HG02981 (cell line): Measurements from ENCODE around the gene LEFTY2.
A peak's percentile ranks its signal among the peaks of the same experiment; 100 is the strongest.
"Not testable (repeated sequence)": the region's sequence is repeated elsewhere in the genome, so short reads cannot be mapped to it uniquely, and the experiment has no call there.

ENCODE experiments used
- ATAC-seq: cut with Tn5 transposase; IDR thresholded peaks from one replicate; pipeline ENCODE4 v1.9.1; 2021; ENCODE audit warnings: mild to moderate bottlenecking, moderate library complexity; ENCODE audit not compliant: unreplicated experiment

The LEFTY2 gene

DNA sequence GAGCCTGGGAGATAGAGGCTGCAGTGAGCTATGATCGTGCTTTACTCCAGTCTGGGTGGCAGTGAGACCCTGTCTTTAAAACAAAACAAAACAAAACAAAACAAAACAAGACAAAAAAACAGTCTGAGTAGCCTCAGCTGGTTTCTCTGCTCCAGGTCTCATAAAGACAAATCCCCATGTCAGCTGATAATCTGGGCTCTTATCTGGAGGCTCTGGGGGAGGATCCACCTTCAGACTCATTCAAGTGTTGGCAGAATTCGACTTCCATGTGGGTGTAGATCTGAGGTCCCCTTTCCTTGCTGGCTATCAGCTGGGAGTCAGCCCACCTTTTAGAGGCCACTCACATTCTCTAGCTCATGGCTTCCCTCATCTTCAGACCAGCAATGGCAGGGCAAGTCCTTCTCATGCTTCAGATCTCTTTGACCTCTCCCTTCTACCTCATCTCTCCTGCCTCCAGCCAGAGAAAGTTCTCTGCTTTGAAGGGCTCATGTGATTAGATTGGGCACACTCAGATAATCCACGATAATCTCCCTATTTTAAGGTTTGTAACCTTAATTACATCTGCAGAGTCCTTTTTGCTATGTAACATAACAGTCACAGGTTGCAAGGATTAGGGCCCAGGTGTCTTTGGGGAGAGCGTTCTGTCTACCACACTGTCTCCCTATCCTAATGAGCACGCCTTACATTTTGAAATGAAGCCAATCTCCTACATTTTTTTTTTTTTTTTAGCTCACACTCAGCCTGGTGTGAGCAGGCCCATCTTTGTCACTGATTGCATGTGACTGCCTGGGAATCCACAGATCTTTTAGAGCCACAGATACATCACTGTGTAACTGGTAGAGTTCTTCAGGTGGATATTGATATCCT is 9.5 kb downstream of the LEFTY2 start:
- ATAC-seq: no peak

DNA sequence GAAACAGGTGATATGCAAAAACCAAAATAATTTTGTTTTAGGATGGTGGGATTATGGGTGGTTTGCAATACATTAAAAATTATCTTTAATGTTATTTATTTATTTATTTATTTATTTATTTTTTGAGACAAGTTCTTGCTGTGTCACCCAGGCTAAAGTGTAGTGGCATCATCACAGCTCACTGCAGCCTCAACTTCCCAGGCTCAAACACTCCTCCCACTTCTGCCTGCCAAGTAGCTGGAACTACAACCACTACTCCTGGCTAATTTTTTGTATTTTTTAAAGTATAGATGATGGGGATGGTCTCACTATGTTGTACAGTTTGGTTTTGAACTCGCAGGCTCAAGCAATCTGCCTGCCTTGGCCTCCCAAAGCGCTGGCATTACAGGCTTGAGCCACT is 10.5 kb downstream of the LEFTY2 start:
- no peak for ATAC-seq

DNA sequence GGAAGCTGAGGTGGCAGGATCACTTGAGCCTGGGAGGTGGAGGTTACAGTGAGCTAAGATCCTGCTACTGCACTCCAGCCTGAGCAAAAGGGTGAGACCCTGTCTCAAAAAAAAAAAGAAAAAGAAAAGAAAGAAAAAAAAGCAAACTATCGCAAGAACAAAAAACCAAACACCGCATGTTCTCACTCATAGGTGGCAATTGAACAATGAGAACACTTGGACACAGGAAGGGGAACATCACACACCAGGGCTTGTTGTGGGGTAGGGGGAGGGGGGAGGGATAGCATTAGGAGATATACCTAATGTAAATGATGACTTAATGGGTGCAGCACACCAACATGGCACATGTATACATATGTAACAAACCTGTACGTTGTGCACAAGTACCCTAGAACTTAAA is 11.6 kb downstream of the LEFTY2 start:
- ATAC-seq: not testable (repeated sequence)

DNA sequence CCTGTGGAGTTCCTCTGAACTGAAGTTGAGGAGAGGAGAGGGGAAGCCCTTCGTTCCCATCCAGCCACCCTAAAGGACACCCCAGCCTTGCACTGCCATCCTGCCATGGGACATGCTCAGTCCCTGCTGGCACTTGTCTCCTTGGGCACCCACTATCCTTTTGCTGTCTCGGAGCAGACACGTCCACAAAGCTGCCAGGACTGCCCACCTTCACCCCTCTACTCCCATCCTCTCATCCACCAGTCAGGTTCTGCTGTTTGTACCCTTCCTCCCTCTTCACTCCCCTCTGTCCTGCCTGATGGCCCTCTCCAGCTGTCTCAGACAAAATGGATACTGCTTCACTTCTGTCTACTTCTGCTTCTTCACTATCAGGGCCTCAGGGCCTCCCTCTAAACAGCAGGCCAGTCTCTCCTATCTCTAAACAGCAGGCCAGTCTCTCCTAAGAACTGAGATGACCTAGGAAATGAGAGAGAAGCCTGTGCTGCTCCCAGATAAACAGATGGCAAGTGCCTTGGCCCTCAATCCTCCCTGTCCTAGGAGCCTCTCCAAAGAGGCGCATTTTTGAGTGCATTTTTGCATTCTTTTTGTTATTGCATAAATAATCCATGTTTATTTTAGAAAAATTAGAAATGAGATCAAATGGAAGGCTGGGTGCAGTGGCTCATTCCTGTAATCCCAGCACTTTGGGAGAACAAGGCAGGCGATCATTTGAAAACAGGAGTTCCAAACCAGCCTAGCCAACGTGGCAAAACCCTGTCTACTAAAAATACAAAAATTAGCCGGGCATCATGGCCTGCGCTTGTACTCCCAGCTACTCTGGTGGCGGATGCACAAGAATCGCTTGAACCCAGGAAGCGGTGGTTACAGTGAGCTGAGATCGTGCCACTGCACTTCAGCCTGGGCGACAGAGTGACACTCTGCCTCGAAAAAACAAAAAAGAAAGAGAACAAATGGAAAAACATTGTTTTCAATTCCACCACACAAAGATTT is 12.5 kb downstream of the LEFTY2 start:
- ATAC-seq: no peak

DNA sequence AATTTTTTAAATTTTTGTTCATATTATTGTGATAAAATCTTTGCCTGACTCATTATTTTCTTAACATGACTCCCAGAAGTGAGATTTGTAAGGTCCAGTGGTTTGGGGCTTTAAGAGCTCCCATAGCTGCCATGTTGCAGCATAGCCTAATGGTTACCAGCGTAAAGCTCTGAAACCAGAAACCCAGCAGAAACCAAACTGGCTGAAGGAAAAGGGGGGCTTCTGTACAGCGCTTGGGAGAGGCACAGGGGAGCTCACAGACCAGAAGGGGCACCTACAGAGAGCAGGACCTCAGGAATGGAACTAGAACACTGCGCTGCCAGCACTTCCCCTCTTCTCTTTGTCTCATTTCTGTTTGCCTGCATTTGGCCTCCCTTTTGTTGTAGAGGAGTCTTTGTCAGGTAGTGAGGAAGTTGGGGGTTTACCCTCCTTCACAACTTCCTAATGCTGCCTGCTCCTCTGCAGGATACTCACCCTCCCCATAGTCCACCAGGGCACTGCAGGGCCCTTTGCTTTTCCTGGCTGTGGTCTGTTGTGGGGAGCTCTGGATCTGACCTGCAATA is 14.4 kb downstream of the LEFTY2 start:
- ATAC-seq: no peak

DNA sequence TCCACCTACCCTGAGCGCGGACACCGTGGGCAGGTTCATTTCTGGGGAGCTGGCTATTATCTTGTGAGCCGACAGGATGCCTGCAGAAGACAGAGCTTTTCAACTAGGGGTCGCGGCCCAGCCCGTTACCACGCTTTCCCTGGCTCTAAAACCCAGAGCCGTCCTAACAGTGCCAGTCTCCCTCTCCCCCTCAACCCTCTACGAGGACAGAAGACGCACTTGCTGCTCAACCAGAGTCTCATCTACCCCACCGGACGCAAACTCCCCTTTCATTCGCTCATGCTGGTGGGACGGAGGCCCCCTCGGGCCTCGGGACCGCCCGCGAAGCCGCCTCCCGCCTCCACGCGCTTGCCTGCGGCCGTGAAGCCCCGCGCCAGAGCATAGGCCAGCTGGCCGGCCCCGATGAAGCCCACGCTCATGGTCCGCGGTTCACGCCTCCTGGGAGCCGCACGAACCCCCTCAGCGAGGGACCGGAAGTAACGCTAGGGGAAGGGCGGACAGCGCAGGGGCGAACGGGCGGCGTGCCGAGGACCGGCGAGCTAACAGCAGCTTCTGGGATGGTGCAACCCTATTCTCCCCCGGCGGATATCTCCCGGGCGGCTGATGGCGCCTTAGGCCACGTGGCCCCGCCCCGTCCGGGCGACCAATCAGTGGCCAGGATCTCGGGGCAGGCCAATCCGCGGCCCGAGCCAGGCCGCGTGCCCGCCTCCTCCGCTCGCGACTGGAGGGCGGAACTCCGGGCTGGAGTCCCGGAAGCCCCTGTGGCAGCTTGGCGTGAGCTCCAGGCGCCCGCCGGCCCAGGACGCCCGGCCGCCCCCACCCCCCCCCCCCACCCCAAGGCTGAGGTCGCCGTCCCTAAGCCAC is 17.1 kb downstream of the LEFTY2 start, which contains the start of gene PYCR2:
TSS of gene PYCR2 (minus strand) at position 559 of the 864 bp plus-strand sequence. CDS start at position 419, 140 bp downstream.
- peak; percentile 98 for ATAC-seq

DNA sequence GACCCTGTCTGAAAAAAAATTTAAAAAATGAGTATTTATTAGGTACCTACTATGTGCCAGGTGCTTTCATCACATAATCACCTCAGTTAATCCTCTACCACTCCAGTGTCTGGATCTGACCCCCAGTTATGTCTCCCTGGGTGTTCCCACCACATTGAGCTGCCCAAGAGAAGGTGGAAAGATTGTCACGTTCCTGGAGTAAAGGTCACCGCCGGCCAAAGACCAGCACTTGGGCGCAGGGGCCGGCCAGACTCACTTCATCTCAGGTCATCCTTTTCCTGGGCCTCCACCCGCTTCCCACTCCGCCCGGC is 17.7 kb downstream of the LEFTY2 start:
- no peak for ATAC-seq

DNA sequence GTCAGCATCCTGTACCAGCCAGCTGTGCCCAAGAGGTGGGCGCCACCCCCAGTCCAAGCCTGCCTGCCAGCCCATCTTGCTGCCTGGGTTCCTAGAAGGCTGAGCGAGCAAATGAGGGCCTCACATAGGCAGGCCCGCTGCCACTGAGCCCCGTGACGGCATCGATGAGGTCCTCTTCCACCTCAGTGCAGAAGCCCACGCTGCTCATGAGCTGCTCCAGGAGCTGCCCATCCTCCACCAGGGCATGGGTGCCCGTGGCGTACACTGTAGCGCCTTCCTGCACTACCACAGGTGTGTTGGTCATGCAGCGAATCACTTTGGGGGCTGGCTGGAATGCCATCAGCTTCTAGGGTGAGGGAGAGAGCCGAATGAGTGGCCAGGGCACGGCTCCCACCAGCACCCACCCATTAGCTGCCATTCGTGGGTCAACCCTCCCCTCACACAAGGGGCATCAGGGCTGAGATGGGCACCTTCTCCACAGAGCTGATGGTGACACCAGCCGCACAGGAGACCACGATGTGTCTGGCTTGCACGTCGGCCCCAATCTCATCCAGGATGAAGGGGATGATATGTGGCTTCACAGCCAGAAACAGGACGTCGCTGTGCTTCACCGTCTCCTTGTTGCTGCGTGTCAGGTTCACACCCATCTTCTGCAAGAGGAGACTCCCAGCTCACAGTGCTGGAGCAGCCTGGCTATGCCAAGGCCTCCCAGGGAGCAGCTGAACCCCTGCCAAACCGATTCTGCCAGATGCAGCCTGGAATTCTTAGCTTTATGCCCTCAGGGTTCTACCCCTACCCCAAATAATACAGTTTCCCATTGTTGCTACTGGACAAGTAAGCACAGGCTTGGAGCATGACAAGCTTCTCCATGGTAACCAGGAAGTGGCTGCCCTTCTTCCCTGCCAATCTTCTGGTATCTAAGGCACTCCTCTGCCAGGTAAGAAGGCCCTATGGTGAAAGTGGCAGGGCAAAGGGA is 19.0 kb downstream of the LEFTY2 start:
- no peak for ATAC-seq

DNA sequence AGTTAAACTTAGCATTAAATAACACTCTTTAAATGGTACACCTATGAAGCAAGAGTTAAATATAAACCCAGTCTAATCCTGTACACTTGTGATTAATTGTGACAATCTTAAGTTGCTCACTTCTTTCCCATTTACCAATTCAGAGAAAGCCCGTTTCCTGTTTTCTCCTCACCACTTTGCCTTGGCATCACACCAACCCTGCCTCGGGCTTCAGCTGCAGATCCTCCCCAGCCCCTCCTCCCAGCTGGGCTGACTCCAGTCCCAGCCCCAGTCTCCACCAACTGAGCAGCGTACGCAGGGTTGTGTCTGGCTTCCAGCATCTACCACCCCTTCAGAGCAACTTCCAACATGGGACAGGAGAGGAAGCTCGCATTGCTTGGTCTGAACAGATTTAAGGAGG is 21.1 kb downstream of the LEFTY2 start:
- no peak for ATAC-seq

DNA sequence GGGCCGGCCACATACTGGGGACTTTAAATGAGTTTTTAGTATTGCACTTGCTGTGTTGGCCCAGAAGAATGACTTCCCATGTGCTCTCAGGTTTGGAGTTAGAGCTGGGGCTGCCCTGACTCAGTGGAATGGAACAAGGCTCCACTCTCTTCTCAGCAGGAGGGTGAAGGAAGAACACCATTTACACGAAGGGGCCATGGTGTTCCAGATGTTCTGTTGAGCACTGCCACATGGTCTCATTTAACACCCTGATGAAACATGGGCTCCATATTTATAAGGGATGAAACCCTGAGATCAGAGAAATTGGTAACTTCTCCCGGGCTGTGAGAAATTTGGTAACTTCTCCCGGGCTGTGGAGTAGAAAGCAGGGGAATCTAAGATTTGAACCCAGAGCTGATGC is 22.7 kb downstream of the LEFTY2 start:
- ATAC-seq: no peak

DNA sequence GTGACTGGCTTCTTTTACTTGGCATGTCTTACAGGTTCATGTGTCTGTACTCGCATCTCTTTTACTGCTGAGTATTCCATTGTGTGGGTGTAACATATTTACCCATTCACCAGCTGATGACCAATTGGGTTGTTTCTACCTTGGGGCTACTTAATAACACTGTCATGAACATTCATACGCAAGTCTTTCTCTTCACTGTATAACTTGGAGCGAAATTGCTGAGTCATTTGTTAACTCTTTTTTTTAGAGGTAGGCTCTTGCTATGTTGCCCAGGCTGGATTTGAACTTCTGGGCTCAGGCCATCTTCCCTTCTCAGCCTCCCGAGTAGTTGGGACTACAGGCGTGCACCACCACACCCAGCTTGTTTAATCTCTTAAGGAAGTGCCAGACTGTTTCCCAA is 23.5 kb downstream of the LEFTY2 start:
- ATAC-seq: no peak

DNA sequence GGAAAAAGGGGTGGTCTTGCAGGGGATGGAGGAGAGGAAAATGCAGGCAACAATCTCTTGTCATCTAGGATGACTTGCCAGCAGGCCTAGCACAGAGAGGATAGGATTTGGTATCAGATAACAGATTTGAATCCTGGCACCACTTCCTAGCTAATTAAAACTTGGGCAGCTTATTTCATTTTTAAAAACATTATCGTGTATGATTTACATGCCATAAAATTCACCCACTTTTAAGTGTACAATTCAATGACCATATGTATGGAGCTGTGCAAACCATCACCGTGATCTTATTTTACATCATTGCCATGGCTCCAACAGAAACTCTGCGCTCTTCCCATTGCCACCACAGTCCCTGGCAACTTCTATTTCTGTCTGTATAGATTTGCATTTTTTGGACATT is 23.9 kb downstream of the LEFTY2 start:
- no peak for ATAC-seq

DNA sequence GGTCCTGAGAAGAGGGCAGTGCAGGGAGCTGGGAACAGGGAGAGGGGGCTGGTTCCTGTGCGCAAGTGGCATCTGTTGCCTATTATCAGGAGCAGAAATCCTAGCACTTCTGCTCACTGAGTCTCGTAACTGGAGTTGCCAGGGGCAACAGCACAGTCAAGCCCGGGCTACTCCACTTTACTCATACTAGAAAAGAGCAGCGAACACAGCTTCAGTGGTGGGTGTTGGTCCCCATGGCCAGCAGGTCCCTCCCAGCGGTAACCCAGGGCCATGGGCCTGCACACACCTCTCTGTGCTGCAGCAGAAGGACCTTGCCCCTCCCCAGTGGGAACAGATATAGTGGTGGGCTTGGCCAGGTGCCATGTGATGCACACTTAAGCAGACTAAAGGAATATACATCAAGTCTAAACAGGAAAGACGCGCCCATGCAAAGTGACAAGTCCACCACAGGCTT is 25.5 kb downstream of the LEFTY2 start:
- ATAC-seq: no peak

DNA sequence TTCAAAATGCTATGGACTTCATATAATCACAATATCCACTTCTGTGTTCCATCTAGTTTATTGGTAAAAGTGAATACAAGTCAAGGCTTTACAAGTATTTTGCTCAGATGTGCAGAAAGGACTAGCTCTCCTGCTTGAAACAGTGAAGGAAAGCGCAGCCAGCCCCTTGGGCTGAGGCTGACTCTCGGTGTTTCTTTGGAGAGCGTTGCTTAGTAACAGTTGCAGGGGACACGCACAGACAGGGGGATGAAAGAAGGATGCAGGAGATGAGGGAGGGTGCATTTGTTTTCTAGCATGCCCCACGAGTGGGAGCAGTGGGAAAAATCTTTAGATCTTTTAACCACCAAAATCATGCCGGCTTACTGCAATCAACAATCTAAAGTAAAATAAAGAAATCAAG is 26.1 kb downstream of the LEFTY2 start:
- no peak for ATAC-seq

DNA sequence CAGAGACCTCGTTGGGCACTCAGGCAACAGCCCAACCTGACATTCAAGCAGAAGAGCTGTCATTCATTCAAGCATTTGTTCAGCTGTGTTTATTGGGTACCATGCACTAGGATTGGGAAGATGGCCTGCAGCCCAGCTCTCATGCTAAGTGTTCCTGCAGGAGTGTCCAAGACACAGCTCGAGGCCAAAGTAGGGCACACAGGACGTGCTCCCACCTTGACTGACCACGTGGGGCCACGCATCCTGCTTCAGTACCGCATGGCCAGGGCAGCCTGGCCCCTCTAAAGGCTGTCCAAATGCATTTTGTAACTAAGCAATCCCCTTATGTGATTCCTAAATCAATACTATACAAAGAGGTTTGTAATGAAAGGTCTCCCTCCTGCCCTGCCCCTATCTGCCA is 26.6 kb downstream of the LEFTY2 start:
- ATAC-seq: no peak

DNA sequence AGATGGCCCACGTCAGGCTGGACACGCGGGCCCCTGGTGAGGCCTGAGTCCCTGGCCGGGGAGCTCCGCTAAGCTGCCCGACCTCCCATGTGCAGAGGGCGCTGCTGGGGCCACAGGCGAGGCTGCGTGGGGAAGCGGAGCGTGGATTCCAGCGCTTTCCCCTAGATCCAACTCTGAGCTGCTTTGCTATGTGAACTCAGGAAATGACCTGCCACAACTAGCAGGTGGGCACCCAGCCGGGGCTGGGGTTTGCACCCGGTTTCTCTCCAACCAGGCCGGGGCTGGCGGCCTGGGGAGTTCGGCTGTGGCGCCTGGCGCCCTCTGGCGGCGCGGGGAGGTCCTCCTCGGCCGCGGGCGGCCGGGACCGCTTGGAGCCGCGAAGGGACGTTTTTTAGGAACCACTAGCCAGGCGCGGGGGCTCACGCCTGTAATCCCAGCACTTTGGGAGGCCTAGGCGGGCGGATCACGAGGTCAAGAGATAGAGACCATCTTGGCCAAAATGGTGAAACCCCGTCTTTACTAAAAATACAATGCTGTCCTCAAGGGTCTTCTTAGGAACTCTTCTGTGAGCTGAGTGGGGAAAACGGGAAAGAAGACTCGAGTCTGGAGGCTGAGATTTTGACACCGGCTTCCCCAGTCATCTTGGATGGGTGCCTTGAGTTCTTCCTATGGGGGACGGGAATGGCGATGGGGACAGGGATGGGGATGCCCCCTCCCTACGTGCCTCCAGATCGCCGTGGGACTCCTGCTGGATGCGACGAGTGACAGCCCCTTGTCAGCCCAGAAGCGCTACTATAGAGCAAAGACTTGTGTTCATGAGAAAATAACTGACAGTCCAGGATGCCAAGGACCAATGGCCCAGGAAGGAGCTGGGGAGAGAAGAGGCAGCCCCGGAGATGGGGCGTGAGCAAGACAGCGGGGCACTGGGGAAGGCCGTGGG is 29.6 kb downstream of the LEFTY2 start:
- ATAC-seq: peak; percentile 85

DNA sequence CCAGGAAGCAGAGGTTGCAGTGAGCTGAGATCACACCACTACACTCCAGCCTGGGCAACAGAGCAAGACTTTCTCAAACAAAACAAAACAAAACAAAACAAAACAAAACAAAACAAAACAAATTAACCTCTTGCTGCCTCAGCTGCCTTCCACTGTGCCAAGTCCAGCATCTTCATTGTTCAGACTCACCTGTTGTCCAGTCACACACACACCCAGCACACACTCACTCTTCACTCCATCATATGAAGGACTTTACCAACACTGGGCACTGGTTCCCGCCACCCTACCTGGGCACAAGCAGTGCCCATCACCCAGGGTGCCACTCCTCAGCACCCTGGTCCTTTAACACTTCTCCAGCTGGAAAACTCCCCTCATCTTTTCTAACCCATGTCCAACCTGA is 31.5 kb downstream of the LEFTY2 start:
- no peak for ATAC-seq

DNA sequence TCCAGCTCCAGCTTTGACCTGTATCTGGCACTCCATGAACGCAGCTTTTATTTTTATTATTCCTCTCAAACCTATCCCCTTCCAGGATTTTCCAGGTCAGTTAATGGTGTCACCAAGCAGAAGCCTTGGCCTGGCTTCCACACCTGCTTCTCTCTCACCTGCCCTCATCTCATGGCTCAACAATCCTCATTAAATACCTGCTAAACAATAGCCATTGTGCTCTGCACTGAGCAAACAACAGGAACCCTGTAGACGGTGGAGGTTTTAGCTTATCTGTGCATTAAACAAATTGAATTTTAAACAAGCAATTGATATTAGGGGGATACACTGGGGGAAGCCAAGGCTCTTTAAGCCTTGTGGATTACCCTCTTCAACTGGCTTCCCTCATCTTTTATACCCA is 32.2 kb downstream of the LEFTY2 start:
- ATAC-seq: no peak
